Measurements from ENCODE around the gene SYCN.
"Not testable (repeated sequence)": the region's sequence is repeated elsewhere in the genome, so short reads cannot be mapped to it uniquely, and the experiment has no call there.

SYCN gene

GRCh38 chr19:39237200-39238184 is 33.4 kb upstream of the SYCN start:
- no peak overlapping the region; the same call in 1 of the 2 replicates for H3K4me3 ChIP-seq (ENCODE audit: low read depth, low read length)
- peak; percentile 45 for DNase-seq (ENCODE audit: low read depth)
- TF ChIP-seq, protein P1, sequence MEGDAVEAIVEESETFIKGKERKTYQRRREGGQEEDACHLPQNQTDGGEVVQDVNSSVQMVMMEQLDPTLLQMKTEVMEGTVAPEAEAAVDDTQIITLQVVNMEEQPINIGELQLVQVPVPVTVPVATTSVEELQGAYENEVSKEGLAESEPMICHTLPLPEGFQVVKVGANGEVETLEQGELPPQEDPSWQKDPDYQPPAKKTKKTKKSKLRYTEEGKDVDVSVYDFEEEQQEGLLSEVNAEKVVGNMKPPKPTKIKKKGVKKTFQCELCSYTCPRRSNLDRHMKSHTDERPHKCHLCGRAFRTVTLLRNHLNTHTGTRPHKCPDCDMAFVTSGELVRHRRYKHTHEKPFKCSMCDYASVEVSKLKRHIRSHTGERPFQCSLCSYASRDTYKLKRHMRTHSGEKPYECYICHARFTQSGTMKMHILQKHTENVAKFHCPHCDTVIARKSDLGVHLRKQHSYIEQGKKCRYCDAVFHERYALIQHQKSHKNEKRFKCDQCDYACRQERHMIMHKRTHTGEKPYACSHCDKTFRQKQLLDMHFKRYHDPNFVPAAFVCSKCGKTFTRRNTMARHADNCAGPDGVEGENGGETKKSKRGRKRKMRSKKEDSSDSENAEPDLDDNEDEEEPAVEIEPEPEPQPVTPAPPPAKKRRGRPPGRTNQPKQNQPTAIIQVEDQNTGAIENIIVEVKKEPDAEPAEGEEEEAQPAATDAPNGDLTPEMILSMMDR (IDR thresholded peaks at IDR 0.05; ENCODE audit: low read depth, low read length, missing control alignments), result no peak

- DNase-seq (ENCODE audit: low read depth), result no peak
- H3K4me3 ChIP-seq (ENCODE audit: low read depth, low read length), result no peak overlapping the region
- TF ChIP-seq, protein P1 (IDR thresholded peaks at IDR 0.05; ENCODE audit: low read depth, low read length, missing control alignments), result no peak
Observed at GRCh38 chr19:39236527-39236926, 32.5 kb upstream of the SYCN start.

- no peak overlapping the region for H3K4me3 ChIP-seq (ENCODE audit: low read depth, low read length)
- DNase-seq (ENCODE audit: low read depth), result no peak
- TF ChIP-seq, protein P1 (IDR thresholded peaks at IDR 0.05; ENCODE audit: low read depth, low read length, missing control alignments), result no peak
Observed at GRCh38 chr19:39232708-39233107, 28.6 kb upstream of the SYCN start.

- TF ChIP-seq, protein P1 (IDR thresholded peaks at IDR 0.05; ENCODE audit: low read depth, low read length, missing control alignments), result no peak
- no peak overlapping the region for H3K4me3 ChIP-seq (ENCODE audit: low read depth, low read length)
- no peak for DNase-seq (ENCODE audit: low read depth)
Observed at GRCh38 chr19:39230096-39230764, 26.2 kb upstream of the SYCN start.

- no peak for DNase-seq (ENCODE audit: low read depth)
- TF ChIP-seq, protein P1 (IDR thresholded peaks at IDR 0.05; ENCODE audit: low read depth, low read length, missing control alignments), result peak; percentile 15
- no peak overlapping the region for H3K4me3 ChIP-seq (ENCODE audit: low read depth, low read length)
Observed at GRCh38 chr19:39224910-39225309, 20.8 kb upstream of the SYCN start.

GRCh38 chr19:39223703-39224279 is 19.7 kb upstream of the SYCN start:
- DNase-seq (ENCODE audit: low read depth), result no peak
- TF ChIP-seq, protein P1 (IDR thresholded peaks at IDR 0.05; ENCODE audit: low read depth, low read length, missing control alignments), result no peak
- H3K4me3 ChIP-seq (ENCODE audit: low read depth, low read length), result no peak overlapping the region

GRCh38 chr19:39219108-39219507 is 15.0 kb upstream of the SYCN start:
- not testable (repeated sequence) for H3K4me3 ChIP-seq (ENCODE audit: low read depth, low read length)

More at GRCh38 chr19:39219108-39219507, 15.0 kb upstream of the SYCN start:
- not testable (repeated sequence) for DNase-seq (ENCODE audit: low read depth)
